Prostate gland (tissue), 2 donors: Measurements from ENCODE around the gene DCC.

Experiments
- CTCF ChIP-seq, 4 experiments: fragments of 200-600 bp in 2 of 4; fragments of 450-650 bp in 2 of 4; sonication (generic) in 2 of 4; IDR thresholded peaks; 1 replicate in 3 of 4; 2 replicates in 1 of 4; pipeline ENCODE4 v1.5.1; 2016 to 2019; ENCODE audit warnings: antibody characterized with exemption in 4 of 4, mild to moderate bottlenecking in 2 of 4, moderate library complexity in 2 of 4
- POLR2A ChIP-seq: fragments of 450-650 bp; IDR thresholded peaks from one replicate; pipeline ENCODE4 v1.6.1; 2016; ENCODE audit warnings: antibody characterized with exemption, mild to moderate bottlenecking
- POLR2AphosphoS5 ChIP-seq: sonication (generic); formaldehyde crosslinking; IDR thresholded peaks from one replicate; pipeline ENCODE4 v1.6.1; 2017; ENCODE audit warnings: antibody characterized with exemption

- no peak for TF ChIP-seq CTCF (IDR thresholded peaks at IDR 0.05)
- TF ChIP-seq POLR2A: no peak
- TF ChIP-seq POLR2AphosphoS5: no peak
Observed at GRCh38 chr18:53503914-53504441, 1164.0 kb downstream of the DCC start.
